ENCODE data around the gene CCNYL1. TPM values are rescaled to one million over a fixed set of nuclear protein-coding genes. Genes with fewer than 3 reads are reported as not detected.
A peak's percentile ranks its signal among the peaks of the same experiment; 100 is the strongest.

The CCNYL1 gene
- total and polyA plus RNA-seq, 2 experiments from 2014 or later = 13.7 to 17.6 TPM

- Histone ChIP-seq H3K9me3 (ENCODE audit: low read depth) (no peaks in the 10 kb centered on the region), H3K36me3 (replicated peaks; ENCODE audit: insufficient read depth, low read depth) (no peaks in the 10 kb centered on the region), H2AFZ (no peak overlapping the region), H3K27ac (no peak overlapping the region), H3K4me1 (ENCODE audit: insufficient read depth) (peaks cover 17% of the 10 kb centered on the region), H3K79me2 (peaks cover 60% of the 10 kb centered on the region), H3K4me2 (no peak overlapping the region), H4K20me1 (ENCODE audit: insufficient read depth, poor library complexity, severe bottlenecking) (no peaks in the 10 kb centered on the region), H3K27me3 (no peaks in the 10 kb centered on the region), H3K9me2 (replicated peaks; ENCODE audit: insufficient read depth) (no peaks in the 10 kb centered on the region), H3K4me3 (no peak overlapping the region)
- no peak for TF ChIP-seq EZH2phosphoT487 (IDR thresholded peaks at IDR 0.05; ENCODE audit: low read depth, severe bottlenecking, unreplicated experiment)
- TF ChIP-seq EZH2 (IDR thresholded peaks at IDR 0.05; ENCODE audit: borderline replicate concordance) = no peak
- no peak for TF ChIP-seq CTCF (IDR thresholded peaks at IDR 0.05; ENCODE audit: poor library complexity)
- no peak for DNase-seq (ENCODE audit: low spot score)
- WGBS (ENCODE audit: low lambda C conversion rate, missing lambda C conversion rate) = 83% methylated on average over 8 of the region's 8 CpGs
These were observed 50.7 kb downstream of the CCNYL1 start for GRCh38 chr2:207762146-207762545.

GRCh38 chr2:207763303-207763917 lies 52.0 kb downstream of the CCNYL1 start:
- H3K9me2 ChIP-seq (replicated peaks; ENCODE audit: insufficient read depth) = no peaks in the 10 kb centered on the region
- TF ChIP-seq CTCF (IDR thresholded peaks at IDR 0.05; ENCODE audit: poor library complexity) (no peak), EZH2phosphoT487 (IDR thresholded peaks at IDR 0.05; ENCODE audit: low read depth, severe bottlenecking, unreplicated experiment) (no peak)
- no peaks in the 10 kb centered on the region for H3K27me3 ChIP-seq
- peak overlapping the region; percentile 67 for H3K4me2 ChIP-seq
- H3K4me1 ChIP-seq (ENCODE audit: insufficient read depth) = peaks cover 17% of the 10 kb centered on the region
- peaks cover 73% of the 10 kb centered on the region for H3K79me2 ChIP-seq
- peaks cover 5% of the 10 kb centered on the region for H4K20me1 ChIP-seq (ENCODE audit: insufficient read depth, poor library complexity, severe bottlenecking)
- H2AFZ ChIP-seq = no peak overlapping the region
- 78% methylated on average over 8 of the region's 8 CpGs for WGBS (ENCODE audit: low lambda C conversion rate, missing lambda C conversion rate)
- H3K36me3 ChIP-seq (replicated peaks; ENCODE audit: insufficient read depth, low read depth) = no peaks in the 10 kb centered on the region
- DNase-seq (ENCODE audit: low spot score) = no peak
- peak overlapping the region; percentile 74 for H3K27ac ChIP-seq
- H3K4me3 ChIP-seq = no peak overlapping the region
- no peaks in the 10 kb centered on the region for H3K9me3 ChIP-seq (ENCODE audit: low read depth)

GRCh38 chr2:207764096-207764630 lies 52.7 kb downstream of the CCNYL1 start:
- H3K27ac ChIP-seq = peak overlapping the region; percentile 74
- DNase-seq (ENCODE audit: low spot score) = no peak
- 73% methylated on average over 1 of the region's 1 CpG for WGBS (ENCODE audit: low lambda C conversion rate, missing lambda C conversion rate)
- peaks cover 5% of the 10 kb centered on the region for H4K20me1 ChIP-seq (ENCODE audit: insufficient read depth, poor library complexity, severe bottlenecking)
- peaks cover 81% of the 10 kb centered on the region for H3K79me2 ChIP-seq
- H3K9me2 ChIP-seq (replicated peaks; ENCODE audit: insufficient read depth) = no peaks in the 10 kb centered on the region
- H3K36me3 ChIP-seq (replicated peaks; ENCODE audit: insufficient read depth, low read depth) = no peaks in the 10 kb centered on the region
- no peaks in the 10 kb centered on the region for H3K27me3 ChIP-seq
- H3K4me2 ChIP-seq = peak overlapping the region; percentile 67
- peaks cover 17% of the 10 kb centered on the region for H3K4me1 ChIP-seq (ENCODE audit: insufficient read depth)
- no peaks in the 10 kb centered on the region for H3K9me3 ChIP-seq (ENCODE audit: low read depth)
- no peak overlapping the region for H2AFZ ChIP-seq
- H3K4me3 ChIP-seq = no peak overlapping the region
- TF ChIP-seq EZH2 (IDR thresholded peaks at IDR 0.05; ENCODE audit: borderline replicate concordance) (no peak), EZH2phosphoT487 (IDR thresholded peaks at IDR 0.05; ENCODE audit: low read depth, severe bottlenecking, unreplicated experiment) (no peak), CTCF (IDR thresholded peaks at IDR 0.05; ENCODE audit: poor library complexity) (no peak)
